Measurements from ENCODE around the gene MPO. TPM values are rescaled to one million over a fixed set of nuclear protein-coding genes. Genes with fewer than 3 reads are reported as not detected.
A peak's percentile ranks its signal among the peaks of the same experiment; 100 is the strongest.

Gene MPO
- total and polyA plus RNA-seq, 9 of the 15 experiments (the other 6 are each of a cell fraction or from before 2014, with no cell fraction given) = 0.04 to 0.47 (median 0.39) TPM; not detected in 6

- no peak for TF ChIP-seq AFF1 (IDR thresholded peaks at IDR 0.05; ENCODE audit: low read depth in 1 of 2, partially characterized antibody in 2 of 2)
- TF ChIP-seq NR2C2 (CRISPR knock-in tag; IDR thresholded peaks at IDR 0.05) = peak; percentile 56
- peak; percentile 54 for TF ChIP-seq NR2C2 (tag; IDR thresholded peaks at IDR 0.05)
- no peak; the same call in 1 of the 2 replicates for TF ChIP-seq ZNF324 (CRISPR knock-in tag; IDR thresholded peaks at IDR 0.05)
- TF ChIP-seq ZNF644 (tag; IDR thresholded peaks at IDR 0.05; ENCODE audit: low read depth) = no peak
- no peak for TF ChIP-seq EP300 (IDR thresholded peaks at IDR 0.05; ENCODE audit: low read length)
- TF ChIP-seq PHB2 (IDR thresholded peaks at IDR 0.05; ENCODE audit: low read depth) = no peak
- TF ChIP-seq ZNF212 (CRISPR knock-in tag; IDR thresholded peaks at IDR 0.05) = 0 out of 2 replicates have a peak, but pooled peaks have one; percentile 49
- no peak for TF ChIP-seq E2F3 (CRISPR knock-in tag; IDR thresholded peaks at IDR 0.05)
- peak; percentile 2; the same call in 1 of the 2 replicates for TF ChIP-seq KLF16 (IDR thresholded peaks at IDR 0.05)
- 0 out of 2 replicates have a peak, but pooled peaks have one; percentile 3 for TF ChIP-seq ZNF24 (IDR thresholded peaks at IDR 0.05)
- no peak for TF ChIP-seq ZNF384 (IDR thresholded peaks at IDR 0.05; ENCODE audit: low read depth, low read length)
- TF ChIP-seq ZNF695 (CRISPR knock-in tag; IDR thresholded peaks at IDR 0.05) = no peak
- no peak for TF ChIP-seq SNAPC5 (CRISPR knock-in tag; IDR thresholded peaks at IDR 0.05)
- TF ChIP-seq ZNF75A (CRISPR knock-in tag; IDR thresholded peaks at IDR 0.05) = no peak
- no peak for TF ChIP-seq ZNF184 (CRISPR knock-in tag; IDR thresholded peaks at IDR 0.05)
- TF ChIP-seq DMBX1 (CRISPR knock-in tag; IDR thresholded peaks at IDR 0.05; ENCODE audit: borderline replicate concordance) = no peak
- peak in 1 of 2 experiments; percentile 92; a peak in 2 of 4 replicates for TF ChIP-seq MLLT1 (IDR thresholded peaks at IDR 0.05)
- TF ChIP-seq TCF3 (CRISPR knock-in tag; IDR thresholded peaks at IDR 0.05) = no peak
- peak; percentile 16; the same call in 1 of the 2 replicates for TF ChIP-seq ATF4 (CRISPR knock-in tag; IDR thresholded peaks at IDR 0.05)
- TF ChIP-seq POLR3G (IDR thresholded peaks at IDR 0.05; ENCODE audit: extremely low read depth, insufficient read length, insufficient replicate concordance) = no peak
- no peak for TF ChIP-seq ZBTB2 (IDR thresholded peaks at IDR 0.05)
Observed at GRCh38 chr17:58329810-58330537, 49.2 kb upstream of the MPO start (continued).
